ENCODE results near the gene GATA2.

Gene GATA2

DNA sequence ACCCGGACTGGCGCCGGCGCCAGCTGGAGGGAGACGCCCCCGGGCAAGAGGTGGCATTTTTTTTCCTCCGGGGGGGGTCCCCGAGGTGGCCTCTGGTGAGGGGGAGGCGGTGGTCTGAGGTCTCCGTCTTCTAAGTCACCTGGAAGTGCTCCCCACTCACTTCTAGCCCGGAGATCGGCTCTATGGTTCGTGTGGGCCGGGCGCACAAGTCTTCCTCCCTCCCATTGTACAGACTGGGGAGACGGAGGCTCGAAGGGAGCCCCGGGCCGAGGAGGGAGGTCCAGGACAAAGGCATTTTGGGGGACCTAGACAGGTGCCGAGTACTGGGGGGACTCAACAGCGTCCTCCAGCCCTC, 4.4 kb downstream of the GATA2 start:
- DNase-seq (ENCODE audit: low spot score) = no peak

DNA sequence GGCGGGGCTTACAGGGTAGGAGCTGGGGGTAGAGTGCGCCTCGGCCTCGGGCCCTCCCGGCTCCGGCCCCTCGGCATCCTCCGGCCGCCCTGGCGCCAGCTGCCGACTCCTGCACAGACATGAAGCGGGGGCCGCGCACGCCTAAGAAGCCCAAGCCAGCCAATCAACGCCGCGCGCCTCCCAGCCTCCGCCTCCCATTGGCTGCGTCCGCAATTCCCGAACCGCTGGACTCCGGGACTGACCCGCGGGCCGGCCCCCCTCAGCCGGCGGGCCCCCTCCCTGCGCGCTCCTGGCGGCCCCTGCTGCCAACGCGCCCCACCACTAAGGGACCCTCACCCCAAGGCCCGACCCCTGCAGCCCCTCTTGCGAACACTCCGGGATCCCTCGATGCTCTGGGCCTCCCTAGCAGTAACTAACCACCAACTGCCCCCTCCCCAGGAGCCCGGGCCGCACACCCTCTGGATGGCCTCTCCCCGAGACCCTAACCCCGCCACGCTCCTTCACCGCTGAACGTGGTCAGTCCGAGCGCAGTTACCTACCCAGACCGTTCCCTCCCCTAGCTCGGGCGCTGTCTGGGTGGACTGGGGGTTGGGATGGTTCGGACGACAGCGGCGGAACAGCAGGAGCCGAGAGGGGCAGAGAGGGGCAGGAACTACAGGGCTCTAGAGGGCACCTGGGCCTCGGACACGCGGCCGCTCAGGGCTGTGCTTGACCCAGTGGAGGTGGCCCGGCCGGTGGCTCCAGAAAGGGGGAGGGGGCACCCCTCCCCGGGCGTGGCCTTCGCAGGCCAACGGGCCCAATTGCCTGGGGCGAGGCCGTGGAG, 5.0 kb downstream of the GATA2 start:
- no peak for DNase-seq (ENCODE audit: low spot score)

DNA sequence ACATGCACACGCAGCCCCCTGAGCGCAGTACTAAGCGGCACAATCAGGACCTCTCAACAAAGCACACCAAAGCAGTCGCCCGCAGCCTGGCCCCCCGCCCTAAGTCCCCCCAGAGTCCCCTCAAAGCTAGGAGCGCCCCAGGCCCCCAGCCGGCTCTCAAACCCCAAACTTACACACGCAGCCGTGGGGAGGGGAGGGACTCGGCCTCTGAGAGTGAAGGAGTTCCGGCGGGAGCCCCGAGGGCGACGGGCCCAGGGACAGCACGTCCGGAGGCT, 5.5 kb downstream of the GATA2 start:
- no peak for DNase-seq (ENCODE audit: low spot score)

DNA sequence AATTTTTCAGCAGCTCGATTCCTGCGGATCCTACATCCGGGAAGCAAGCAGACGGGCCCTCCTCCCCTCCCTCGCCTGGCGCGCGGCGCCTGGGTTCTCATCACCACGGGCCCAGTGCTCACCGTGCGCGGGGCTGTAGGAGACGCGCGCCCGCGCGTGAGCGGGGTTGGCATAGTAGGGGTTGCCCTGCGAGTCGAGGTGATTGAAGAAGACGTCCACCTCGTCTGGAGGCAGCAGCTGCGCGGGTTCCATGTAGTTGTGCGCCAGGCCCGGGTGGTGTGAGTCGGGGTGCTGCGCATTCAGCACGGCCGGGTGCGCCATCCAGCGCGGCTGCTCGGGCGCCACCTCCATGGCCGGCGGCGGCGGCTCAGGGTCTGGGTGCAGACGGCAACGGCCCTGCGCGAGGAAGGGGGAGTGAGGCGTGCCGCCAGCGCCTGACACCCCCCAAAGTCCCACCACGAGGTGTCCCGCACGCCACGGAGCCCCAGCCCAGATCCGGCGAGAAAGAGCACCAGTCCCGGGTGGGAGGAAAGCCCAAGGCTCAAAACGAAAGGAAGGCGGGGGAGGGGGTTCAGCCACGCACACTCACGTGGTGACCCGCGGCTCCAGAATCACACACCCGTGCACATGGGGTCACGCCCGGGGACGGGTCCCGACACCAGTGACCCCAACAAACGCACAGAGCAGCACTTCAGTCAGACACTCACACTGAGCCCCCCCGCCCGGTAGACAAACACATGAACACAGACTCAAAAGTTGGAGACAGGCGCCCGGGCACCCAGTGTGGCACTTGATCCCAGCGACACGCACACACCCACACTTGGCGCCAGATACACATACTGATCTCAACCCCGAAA, 6.1 kb downstream of the GATA2 start:
- DNase-seq (ENCODE audit: low spot score) = no peak

DNA sequence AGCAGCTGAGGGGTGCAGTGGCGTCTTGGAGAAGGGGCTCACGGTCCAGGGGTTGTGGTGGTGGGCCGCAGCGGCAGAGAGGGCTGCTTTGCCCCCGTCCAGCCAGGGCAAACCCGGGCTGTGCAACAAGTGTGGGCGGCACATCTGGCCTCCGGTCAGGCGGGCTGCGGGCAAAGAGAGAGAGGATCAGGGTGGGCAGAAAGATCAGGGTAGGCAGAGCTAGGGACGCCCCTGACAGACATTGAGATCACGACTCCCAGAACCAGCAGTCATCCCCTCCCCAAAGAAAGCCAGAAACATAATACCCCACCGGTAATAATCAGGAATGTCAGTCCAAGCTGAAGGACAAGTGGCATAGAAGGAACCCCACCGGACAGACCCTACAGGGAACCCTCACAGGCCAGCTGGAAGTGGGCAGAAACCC, 6.8 kb downstream of the GATA2 start:
- no peak for DNase-seq (ENCODE audit: low spot score)

DNA sequence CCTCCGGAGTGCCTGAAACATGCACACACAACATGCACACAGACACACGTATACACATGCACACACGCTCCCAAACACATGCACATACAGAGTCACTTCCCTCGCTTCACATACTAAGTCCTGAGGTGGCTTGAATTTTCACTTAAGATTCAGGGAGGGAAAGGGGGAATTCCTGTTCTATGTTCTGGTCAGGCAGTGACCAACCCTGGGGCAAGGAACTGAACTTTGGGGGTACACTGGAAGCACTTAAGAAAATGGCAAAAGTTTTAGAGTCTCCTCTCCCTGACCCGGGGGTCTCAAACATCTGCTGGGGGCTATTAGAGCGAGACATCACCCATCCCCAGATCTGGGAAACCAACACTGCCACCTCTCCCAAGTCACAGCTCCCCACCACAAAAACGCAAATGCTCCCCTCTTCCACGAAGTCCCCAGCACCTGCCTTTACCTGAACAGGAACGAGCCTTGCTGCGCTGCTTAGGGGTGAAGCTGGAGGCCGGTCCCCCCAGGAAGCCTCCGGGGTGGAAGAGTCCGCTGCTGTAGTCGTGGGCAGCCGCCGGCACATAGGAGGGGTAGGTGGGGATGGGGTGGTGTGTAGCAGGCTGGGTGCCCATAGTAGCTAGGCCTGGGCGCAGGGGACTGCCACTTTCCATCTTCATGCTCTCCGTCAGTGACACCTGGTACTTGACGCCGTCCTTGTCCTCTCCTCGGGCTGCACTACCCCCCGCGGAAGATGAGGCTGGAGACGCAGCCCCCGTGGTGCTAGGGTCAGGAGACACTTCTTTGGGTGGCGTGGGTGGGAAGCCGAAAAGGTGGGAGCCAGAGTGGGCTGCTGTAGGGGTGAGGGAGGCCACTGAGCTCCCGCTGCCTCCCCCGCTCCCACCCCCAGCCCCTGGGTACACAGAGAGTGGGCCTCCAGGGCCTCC, 7.5 kb downstream of the GATA2 start:
- no peak for DNase-seq (ENCODE audit: low spot score)

DNA sequence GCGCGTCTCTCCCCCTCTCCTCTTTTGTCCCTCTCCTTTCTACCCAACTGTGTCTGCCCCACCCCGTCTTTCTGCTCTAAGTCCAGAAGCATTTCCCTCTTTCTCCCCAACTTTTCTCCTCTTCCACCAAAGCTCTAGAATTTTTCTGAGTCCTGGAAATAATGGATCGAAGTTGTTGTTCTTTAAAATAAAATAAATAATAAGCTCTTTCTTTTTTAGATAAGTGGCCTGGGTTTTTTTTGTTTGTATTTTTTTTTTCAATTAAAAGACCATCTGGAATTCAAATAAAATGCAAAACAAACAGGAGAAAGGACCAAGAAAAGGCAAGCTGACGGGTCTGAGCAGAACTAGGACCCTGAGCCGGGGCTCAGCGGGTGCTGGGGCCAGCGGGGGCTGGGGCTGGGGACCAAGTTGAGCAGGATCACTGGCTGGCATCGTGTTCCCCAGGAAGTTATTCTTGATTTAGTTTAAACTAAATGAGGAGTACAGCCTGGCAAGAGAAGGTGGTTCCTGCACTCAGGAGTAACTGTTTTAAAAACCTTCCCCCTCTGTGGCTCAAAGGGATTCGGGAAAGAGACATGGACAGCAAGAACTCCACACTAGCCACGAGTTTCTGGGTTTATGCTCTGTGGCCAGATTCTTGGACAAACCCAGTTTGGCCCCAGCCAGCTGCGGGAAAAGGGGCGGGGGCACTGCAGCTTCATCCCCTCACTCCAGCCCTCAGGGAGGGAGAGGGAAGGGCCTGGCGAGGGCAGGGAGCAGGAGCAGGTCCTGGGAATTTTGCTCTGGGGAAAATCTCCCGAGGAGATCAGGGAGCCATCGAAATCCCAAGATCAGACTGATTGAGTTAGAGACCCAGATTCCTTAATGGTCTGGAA, 8.4 kb downstream of the GATA2 start:
- no peak for DNase-seq (ENCODE audit: low spot score)

DNA sequence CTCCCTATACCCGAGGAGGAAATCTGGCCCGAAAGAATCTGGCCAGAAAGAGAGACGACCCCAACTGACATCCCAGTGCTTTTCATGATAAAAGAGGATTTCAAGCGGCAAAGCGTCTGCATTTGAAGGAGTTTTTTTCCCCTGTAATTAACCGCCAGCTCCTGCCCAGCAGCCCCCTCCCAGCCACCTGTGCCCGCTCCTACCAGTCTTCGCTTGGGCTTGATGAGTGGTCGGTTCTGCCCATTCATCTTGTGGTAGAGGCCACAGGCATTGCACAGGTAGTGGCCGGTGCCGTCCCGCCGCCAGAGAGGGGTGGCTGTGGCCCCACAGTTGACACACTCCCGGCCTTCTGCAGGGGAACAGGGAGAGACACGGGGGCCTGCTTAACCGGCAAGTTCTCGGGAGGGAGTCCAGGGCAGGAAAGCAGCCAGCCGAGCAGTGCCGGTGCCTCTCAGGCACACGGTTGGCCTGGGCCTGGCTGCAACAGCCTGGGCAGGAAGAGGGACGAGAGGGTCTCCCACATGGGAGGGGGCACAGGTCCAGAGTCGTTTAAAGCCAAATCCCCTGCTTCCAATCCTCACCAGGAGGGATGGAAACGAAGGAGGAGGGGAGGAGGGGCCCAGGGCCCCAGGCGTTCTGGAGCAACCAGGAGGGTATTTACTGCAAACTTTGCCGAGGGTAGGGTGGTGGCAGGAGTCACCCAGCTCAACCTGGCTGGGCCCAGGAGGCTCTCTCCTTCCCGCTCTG, 9.2 kb downstream of the GATA2 start:
- no peak for DNase-seq (ENCODE audit: low spot score)

DNA sequence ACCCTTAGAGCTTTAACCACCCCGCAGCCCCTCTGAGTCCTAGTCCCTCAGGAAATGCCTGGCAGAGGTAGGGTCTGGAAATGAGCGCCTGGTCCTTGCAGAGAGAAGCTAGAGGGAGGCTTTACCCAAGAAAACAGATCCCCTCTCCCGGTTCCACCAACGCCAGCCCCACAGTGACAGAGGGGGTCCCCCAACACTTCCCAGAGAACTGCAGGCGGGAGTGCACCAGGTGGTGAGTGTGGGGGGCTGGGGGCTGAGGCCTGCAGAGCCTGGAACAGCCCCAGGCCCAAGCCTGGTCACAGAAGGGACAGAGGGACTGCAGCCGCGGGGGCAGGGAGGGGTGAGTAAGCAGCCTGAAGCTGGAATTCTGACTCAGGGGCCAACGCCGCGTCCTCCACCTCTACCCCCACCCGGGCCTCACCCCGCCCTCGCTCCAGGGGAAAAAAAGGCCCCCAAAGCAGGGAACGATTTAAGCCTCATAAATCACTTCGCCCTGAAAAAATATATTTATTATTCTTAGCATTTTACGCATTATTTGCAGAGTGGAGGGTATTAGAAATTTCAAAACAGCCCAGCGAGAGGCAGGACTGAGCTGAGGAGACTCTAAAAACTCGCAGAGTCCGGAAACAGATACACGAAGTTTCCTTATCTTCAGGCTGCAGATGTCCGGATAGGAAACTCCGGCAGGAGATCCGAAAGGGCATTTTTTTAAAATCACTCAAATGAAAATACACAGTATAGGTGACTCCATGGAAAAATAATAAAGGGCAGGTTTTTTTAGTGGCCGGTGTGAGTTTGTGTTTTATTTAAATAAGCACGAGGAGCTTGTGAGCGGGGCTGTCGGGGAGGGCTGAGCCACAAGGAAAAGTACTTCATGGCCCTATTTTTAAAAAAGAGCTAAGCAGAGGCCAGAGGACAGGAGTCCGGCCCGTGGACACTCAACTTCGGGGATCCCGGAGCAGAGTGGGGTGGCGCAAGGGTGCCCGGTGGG, 10.0 kb downstream of the GATA2 start:
- DNase-seq (ENCODE audit: low spot score) = no peak

DNA sequence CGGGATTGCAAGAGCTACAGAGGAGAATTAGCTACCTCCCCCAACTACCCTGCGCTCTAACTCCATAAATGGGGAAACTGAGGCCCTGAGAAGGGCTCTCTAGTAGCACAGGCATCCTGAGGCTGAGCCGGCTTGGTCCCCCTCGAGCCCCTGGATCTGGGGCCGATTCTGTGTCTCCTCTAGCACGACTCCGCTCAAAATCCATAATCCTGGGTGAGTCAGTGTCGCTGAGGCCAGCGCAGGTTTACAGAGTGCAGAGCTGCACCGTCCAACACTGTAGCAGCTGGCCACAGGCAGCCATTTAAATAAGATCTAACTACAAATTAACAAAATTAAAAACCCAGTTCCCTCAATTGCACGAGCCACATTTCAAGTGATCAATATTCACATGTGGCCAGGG, 10.8 kb downstream of the GATA2 start:
- no peak for DNase-seq (ENCODE audit: low spot score)

DNA sequence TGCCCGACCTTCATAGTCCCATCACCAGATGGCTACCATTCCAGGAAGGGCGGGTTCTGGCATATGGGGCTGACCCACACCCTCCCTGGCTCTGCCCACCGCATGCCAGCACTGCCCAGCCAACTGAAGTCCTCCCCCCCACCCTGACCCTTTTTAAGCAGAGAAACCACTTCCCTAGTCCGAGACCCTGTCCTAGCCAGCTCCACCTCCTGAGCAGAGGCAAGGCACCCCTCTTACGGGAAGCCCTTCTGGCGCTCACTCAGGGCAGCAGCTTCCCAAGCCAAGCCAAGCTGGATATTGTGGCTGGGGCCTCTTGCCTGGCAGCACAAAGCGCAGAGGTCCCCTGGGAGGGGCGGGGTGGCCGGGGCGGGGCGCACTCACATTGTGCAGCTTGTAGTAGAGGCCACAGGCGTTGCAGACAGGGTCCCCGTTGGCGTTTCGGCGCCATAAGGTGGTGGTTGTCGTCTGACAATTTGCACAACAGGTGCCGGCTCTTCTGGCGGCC, 11.5 kb downstream of the GATA2 start:
- DNase-seq (ENCODE audit: low spot score) = no peak

DNA sequence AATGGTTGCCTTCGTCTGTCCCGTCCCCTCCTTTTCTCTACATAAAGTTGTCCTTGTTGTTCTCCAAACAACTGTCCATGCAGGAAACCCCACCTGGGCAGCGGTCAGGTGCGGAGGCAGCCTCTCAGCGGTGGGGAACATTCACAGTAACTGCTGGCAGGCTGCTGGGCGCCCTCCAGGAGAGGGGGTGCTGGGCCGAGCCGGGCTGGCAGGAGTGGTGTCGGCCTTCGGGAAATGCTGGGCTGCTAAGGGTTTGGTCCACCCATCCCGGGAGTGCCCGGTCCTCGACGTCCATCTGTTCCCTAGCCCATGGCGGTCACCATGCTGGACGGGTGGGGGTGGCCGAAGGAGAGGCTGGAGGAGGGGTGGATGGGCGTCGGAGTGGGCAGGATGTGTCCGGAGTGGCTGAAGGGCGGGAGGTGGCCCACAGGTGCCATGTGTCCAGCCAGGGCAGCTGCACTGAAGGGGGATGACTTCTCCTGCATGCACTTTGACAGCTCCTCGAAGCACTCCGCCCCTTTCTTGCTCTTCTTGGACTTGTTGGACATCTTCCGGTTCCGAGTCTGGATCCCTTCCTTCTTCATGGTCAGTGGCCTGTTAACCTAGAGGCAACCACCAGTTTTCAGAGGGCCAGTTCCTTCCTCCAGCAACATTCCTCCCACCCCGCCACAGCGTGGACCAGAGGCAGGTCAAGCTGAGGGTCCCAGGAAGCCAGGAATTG, 12.1 kb downstream of the GATA2 start:
- DNase-seq (ENCODE audit: low spot score) = no peak

DNA sequence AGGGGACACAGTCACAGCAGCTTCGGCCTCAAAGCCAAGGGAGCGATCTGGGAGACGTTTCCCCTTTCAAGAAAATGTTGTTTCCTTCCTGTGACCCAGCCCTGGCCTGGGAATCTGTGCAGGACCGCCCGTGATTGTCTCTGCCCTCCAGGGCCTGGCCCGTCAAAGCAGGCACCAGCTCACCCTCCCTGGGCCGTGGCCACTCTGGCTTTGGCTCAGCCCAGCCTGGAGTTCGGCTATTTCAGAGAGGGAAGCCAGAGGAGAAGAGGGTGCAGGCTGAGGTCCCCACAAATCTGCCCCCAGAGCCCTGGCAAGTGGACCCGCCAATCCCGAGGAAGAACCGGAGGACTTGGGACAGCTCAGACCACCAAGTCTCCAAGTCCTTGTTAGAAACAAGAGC, 12.7 kb downstream of the GATA2 start:
- no peak for DNase-seq (ENCODE audit: low spot score)

DNA sequence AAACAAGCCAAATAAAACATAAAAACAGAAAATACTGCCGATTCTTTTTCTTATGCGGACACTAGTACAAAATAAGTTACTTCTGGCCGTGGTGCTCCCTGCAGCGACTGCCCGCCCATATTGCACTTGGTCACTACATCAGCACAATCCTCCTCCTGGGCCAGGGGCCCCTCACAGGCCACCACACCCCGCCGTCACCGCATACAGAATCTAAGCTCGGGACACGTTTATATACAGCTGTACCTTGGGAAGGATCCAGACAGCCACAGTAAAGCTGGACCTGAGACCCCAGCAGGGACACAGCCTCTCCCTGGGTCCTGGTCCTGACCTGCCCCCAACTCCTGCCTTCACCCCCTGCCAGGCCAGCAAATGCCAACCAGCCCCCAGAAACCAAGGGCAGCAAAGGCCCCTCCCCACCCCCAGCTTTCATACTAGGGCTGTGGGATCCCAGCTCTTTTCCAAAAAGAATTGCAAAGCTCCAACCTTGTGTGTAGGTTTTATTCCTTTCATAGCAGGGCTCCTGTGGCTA, 13.4 kb downstream of the GATA2 start:
- no peak for DNase-seq (ENCODE audit: low spot score)

DNA sequence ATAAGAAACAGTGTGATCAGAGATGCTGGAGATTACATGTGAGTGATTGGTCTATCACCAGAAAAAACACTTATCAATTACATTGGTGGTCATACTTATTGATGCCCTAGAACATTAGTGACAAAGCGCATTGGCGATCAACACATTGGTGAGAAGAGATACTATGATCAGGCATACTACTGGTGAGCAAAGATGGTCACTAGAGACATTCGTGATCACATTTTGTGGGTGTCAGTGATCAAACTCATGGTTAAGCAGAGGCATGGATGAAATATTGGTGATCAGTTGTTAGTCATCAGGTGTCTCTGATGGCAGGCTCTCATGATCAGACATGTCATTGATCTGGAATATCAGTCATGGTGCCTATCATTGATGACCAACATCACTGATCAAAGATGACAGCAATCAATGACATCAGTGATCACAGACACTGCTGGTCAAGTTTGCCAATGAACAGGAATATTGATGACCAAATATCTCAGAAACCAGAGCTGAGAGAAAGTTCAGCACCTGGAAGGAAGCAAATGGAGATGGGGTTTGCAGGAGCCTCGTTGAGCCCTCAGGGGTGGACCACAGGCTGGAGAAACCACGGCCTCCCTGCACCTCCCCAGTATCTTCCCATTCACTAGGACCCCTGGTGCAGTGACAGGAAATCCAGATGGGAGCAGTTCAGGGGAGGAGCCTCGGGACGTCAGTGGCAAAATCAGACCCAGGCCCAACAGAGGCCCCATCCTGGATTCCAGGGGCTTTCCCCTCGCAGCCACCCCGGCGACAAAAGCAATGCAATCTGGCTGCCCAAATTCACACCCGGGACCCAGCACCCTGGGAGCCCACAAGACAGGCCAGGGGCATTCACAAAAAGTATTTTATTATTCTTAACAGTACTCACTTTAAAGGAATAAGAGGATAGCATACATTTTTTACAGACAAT, 14.2 kb downstream of the GATA2 start:
- no peak for DNase-seq (ENCODE audit: low spot score)

DNA sequence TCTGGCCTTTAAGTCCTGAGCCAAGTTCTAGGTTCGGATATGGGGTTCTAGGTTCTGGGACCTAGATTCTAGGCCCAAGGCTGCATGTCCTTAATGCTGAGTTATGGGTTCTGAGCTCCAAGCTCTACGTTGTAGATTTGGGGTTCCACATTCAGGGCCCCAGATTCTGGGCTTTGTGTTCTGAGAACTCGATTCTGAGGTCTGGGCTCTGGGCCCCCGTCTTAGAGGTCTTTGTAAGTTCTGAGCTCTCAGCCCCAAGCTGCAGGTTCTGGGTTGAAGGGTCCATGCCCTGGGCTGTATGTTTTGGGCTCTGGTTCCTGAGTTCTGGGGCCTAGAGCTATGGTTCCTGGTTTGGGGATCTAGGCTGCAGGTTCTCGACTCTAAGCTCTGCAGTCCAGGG, 16.3 kb downstream of the GATA2 start:
- no peak for DNase-seq (ENCODE audit: low spot score)

DNA sequence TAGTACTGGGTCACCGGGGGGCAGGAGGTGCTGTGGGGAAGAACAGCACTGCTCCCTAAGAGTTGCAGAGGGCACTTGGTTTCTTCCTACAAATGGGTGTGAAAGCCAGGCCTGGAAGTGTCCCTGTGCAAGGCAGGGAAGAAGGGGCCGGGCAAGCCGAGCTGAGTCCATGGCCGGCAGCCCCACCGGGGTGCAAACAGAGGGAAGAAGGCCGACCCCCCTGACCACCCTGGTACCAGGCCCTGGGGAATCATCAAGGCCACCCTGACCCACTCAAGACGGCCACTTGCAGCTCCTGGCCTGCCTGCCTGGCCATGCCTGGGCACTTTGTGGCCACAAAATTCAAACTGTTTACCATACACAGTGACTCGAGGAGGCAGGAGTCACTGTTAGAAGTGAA, 17.6 kb downstream of the GATA2 start:
- DNase-seq (ENCODE audit: low spot score) = no peak
